MCF 10A (cell line): ENCODE results near the gene INSM2. TPM values are rescaled to one million over a fixed set of nuclear protein-coding genes. Genes with fewer than 3 reads are reported as not detected.

Experiments
- BruUV-seq: library from RNA; stranded (reverse); fragments of 400-500 nt; replicated peaks from 2 replicates; lab custom pipeline; 2021; lab: Mats Ljungman, UMichigan
- CTCF ChIA-PET: fragments of 300-600 bp; sonication (Branson Sonifier 250); formaldehyde crosslinking; extraction: SDS; loops from one replicate; lab custom pipeline; 2021; ENCODE audit warnings: antibody characterized with exemption, inconsistent platforms; lab: Yijun Ruan, JAX
- POLR2A ChIA-PET: fragments of 300-600, 350-650 bp; sonication (Branson Sonifier 250); formaldehyde crosslinking; extraction: SDS; loops from one replicate; lab custom pipeline; 2020; ENCODE audit warnings: antibody characterized with exemption, inconsistent platforms; lab: Yijun Ruan, JAX
- DNase-seq: peaks from one replicate; pipeline ENCODE4 v3.0.0-alpha.2; 2018; ENCODE audit not compliant: unreplicated experiment
- H3K27ac Mint-ChIP-seq: one replicate; pipeline ENCODE4 v1.8.0; 2022; ENCODE audit warnings: mild to moderate bottlenecking, low read depth, mixed read lengths; ENCODE audit not compliant: unreplicated experiment
- H3K27me3 Mint-ChIP-seq: one replicate; pipeline ENCODE4 v1.8.0; 2022; ENCODE audit warnings: mixed read lengths; ENCODE audit not compliant: insufficient read depth, unreplicated experiment
- H3K36me3 Mint-ChIP-seq: one replicate; pipeline ENCODE4 v1.8.0; 2022; ENCODE audit warnings: mild to moderate bottlenecking, moderate library complexity, mixed read lengths; ENCODE audit not compliant: insufficient read depth, unreplicated experiment
- H3K4me1 Mint-ChIP-seq: one replicate; pipeline ENCODE4 v1.8.0; 2022; ENCODE audit warnings: mixed read lengths; ENCODE audit not compliant: insufficient read depth, unreplicated experiment
- H3K4me3 Mint-ChIP-seq: one replicate; pipeline ENCODE4 v1.8.0; 2022; ENCODE audit warnings: mild to moderate bottlenecking, moderate library complexity, mixed read lengths; ENCODE audit not compliant: unreplicated experiment
- H3K9me3 Mint-ChIP-seq: one replicate; pipeline ENCODE4 v1.8.0; 2022; ENCODE audit warnings: mixed read lengths; ENCODE audit not compliant: unreplicated experiment
- intact Hi-C: fragments of 100-400 bp; cut with micrococcal nuclease; formaldehyde crosslinking; loops from 2 replicates; pipeline ENCODE4 v1.14.1; 2022
- total RNA-seq: library from RNA; stranded (reverse); gene quantifications from 2 replicates; pipeline ENCODE4 v1.2.3, GENCODE V29; 2022
- TF ChIP-seq, protein P1 (sequence below): fragments of 200-600 bp; IDR thresholded peaks from one replicate; pipeline ENCODE4 v1.8.0; 2022; ENCODE audit warnings: antibody characterized with exemption, mild to moderate bottlenecking; ENCODE audit not compliant: unreplicated experiment

Gene INSM2
- total RNA-seq, 1 experiment from 2014 or later, result 0.09 TPM

- H3K27me3 Mint-ChIP-seq, result peaks cover 42% of the 10 kb centered on the region
- intact Hi-C loops, result loop anchor here (5.0 kb wide), 1 partner anchor 153 kb away; no protein-coding TSS in a partner anchor
- CTCF ChIA-PET, result interaction anchor here (1.1 kb wide), 1 partner anchor 30 kb away, joined by 4 read pairs; no protein-coding TSS in a partner anchor
These were observed 376 bp downstream of the INSM2 start for GRCh38 chr14:35534208-35534872.

DNA sequence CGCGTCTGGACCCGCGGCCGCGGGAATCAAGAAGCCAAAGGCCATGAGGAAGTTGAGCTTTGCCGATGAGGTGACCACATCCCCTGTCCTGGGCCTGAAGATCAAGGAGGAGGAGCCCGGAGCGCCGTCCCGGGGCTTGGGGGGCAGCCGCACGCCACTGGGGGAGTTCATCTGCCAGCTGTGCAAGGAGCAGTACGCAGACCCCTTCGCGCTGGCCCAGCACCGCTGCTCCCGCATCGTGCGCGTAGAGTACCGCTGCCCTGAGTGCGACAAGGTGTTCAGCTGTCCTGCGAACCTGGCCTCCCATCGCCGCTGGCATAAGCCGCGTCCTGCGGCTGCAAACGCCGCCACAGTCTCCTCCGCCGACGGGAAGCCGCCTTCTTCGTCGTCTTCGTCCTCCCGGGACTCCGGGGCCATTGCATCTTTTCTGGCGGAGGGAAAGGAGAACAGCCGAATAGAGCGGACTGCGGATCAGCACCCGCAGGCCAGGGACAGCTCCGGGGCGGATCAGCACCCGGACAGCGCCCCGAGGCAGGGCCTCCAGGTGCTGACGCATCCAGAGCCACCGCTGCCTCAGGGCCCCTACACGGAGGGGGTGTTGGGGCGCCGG, 1.0 kb downstream of the INSM2 start:
- Mint-ChIP-seq H3K4me1 (peaks cover 6% of the 10 kb centered on the region), H3K27me3 (peaks cover 35% of the 10 kb centered on the region), H3K36me3 (peaks cover 10% of the 10 kb centered on the region), H3K9me3 (no peaks in the 10 kb centered on the region), H3K27ac (no peak overlapping the region), H3K4me3 (peak overlapping the region; percentile 74)
- CTCF ChIA-PET, result no interaction called here
- POLR2A ChIA-PET, result interaction anchor here (0.6 kb wide), 2 partner anchors 20 to 572 kb away, joined by 3 to 5 read pairs; no protein-coding TSS in a partner anchor
- TF ChIP-seq, protein P1, sequence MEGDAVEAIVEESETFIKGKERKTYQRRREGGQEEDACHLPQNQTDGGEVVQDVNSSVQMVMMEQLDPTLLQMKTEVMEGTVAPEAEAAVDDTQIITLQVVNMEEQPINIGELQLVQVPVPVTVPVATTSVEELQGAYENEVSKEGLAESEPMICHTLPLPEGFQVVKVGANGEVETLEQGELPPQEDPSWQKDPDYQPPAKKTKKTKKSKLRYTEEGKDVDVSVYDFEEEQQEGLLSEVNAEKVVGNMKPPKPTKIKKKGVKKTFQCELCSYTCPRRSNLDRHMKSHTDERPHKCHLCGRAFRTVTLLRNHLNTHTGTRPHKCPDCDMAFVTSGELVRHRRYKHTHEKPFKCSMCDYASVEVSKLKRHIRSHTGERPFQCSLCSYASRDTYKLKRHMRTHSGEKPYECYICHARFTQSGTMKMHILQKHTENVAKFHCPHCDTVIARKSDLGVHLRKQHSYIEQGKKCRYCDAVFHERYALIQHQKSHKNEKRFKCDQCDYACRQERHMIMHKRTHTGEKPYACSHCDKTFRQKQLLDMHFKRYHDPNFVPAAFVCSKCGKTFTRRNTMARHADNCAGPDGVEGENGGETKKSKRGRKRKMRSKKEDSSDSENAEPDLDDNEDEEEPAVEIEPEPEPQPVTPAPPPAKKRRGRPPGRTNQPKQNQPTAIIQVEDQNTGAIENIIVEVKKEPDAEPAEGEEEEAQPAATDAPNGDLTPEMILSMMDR, result no peak
- DNase-seq, result peak; percentile 52
- intact Hi-C loops, result loop anchor here (5.0 kb wide), 1 partner anchor 152 kb away; no protein-coding TSS in a partner anchor
- no TSS peak for BruUV-seq

More at GRCh38 chr14:35534208-35534872, 376 bp downstream of the INSM2 start:
- Mint-ChIP-seq H3K4me1 (peaks cover 6% of the 10 kb centered on the region), H3K9me3 (no peaks in the 10 kb centered on the region), H3K36me3 (peaks cover 10% of the 10 kb centered on the region), H3K27ac (no peak overlapping the region), H3K4me3 (peak overlapping the region; percentile 74)
- BruUV-seq, result no TSS peak
- peak; percentile 51 for DNase-seq
- POLR2A ChIA-PET, result interaction anchor here (0.6 to 0.8 kb wide), 3 partner anchors 45 to 572 kb away, joined by 3 to 5 read pairs (median 3); no protein-coding TSS in a partner anchor
- TF ChIP-seq, protein P1, result no peak

DNA sequence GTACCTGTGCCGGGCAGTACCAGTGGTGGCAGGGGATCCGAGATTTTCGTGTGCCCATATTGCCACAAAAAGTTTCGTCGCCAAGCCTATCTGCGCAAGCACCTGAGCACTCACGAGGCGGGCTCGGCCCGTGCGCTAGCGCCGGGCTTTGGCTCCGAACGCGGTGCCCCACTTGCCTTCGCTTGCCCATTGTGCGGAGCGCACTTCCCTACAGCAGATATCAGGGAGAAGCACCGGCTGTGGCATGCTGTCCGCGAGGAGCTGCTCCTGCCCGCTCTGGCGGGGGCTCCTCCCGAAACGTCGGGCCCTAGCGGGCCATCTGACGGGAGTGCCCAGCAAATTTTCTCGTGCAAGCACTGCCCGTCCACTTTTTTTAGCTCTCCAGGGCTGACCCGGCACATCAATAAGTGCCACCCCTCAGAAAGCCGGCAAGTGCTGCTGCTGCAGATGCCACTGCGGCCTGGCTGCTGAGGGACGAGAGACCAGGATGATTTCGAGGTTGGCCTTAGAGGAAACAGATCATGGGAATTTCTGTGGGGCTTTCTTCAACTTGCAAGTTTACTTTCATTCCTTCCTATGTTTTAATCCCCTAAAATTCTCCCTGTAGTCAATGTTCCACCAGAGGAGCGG, 1.6 kb downstream of the INSM2 start:
- H3K4me1 Mint-ChIP-seq, result peaks cover 6% of the 10 kb centered on the region
- H3K9me3 Mint-ChIP-seq, result no peaks in the 10 kb centered on the region
- POLR2A ChIA-PET, result interaction anchor here (0.6 kb wide), 2 partner anchors 20 to 33 kb away, joined by 3 read pairs; no protein-coding TSS in a partner anchor
- CTCF ChIA-PET, result no interaction called here
- H3K27me3 Mint-ChIP-seq, result peaks cover 29% of the 10 kb centered on the region
- no peak overlapping the region for H3K27ac Mint-ChIP-seq
- peak overlapping the region; percentile 74 for H3K4me3 Mint-ChIP-seq
- peaks cover 10% of the 10 kb centered on the region for H3K36me3 Mint-ChIP-seq
- BruUV-seq, result no TSS peak
- no peak for DNase-seq
- intact Hi-C loops, result no loop called here
- TF ChIP-seq, protein P1, result no peak

DNA sequence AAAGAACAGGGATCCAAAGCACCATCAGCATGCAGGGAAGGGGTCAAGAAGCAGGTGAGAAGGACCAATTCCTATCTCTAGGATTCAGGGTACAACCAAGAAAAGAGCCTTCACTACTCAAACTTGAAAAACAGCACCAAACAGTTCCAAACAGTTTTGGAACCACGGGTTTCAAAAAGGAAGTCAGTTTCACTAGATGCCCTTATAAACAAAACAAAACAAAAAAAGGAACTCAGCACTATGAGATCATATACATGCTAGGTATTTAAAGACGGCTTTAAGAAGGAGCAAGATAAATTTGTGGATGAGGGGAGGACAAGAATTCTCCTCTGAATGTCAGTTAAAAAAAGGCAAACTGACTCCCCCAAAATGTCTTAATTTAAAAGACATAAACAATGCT, 6.0 kb downstream of the INSM2 start:
- no peaks in the 10 kb centered on the region for H3K4me1 Mint-ChIP-seq
- TF ChIP-seq, protein P1, result no peak
- DNase-seq, result no peak
- no peak overlapping the region for H3K4me3 Mint-ChIP-seq
- POLR2A ChIA-PET, result no interaction called here
- peaks cover 10% of the 10 kb centered on the region for H3K36me3 Mint-ChIP-seq
- CTCF ChIA-PET, result no interaction called here
- no peak overlapping the region for H3K27ac Mint-ChIP-seq
- H3K9me3 Mint-ChIP-seq, result no peaks in the 10 kb centered on the region
- intact Hi-C loops, result no loop called here
- no TSS peak for BruUV-seq
- H3K27me3 Mint-ChIP-seq, result no peaks in the 10 kb centered on the region
